Globus pallidus (tissue), 1 donor: Measurements from ENCODE around the gene UQCC2.

Experiments used
- DNase-seq: peaks from one replicate; pipeline ENCODE4 v3.0.0-alpha.2; 2015; ENCODE audit warnings: low spot score

The UQCC2 gene

DNA sequence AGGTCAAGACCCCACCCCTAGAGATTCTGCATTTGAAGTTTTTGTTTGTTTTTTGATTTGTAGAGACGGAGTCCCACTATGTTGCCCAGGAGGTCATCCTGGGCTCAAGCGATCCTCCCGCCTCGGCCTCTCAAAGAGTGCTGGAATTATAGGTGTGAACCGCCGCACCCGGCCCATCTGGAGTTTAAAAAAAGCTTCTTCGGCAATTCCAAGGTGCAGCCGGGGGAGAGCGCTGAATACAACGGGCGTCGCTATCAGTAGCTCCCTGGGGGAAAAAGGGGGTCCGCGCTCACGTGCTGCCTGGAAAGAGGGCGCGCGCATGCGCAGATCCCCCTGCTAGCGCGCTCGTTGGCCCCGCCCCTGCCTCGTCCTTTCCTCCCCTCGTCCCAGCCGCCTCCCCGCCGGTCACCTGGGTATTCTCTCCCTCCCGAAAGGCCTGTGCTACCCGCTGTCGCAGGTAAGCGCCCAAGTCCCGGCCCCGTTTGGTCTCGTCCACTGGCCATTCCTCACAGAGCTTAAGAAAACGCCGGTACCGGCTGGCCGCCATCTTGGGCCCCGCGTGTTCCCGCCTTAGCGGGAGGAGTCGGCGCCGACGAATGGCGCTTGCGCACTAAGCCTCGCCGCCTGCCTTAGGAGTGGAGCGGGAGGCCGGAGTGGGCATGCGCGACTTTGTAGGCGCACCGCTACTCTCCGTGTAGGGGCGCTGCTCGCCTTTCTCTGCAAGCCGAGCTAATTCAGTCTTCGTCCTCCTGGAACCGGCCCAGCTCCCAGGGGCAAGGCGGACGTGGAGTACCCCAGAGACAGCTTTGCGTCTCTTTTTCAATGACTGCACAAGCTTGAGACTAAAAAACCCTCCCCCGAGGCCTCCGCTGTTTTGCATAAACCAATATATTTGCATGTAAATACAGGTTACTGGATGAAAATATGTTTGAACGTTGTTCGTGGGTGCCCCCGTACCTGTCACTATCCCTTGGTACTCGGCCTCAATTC, at the start of gene UQCC2:
Gene UQCC2, minus strand, starts transcription at position 561 of the 990 bp plus-strand sequence. Its CDS starts 14 bp downstream, at position 547.
- DNase-seq: peak; percentile 96

DNA sequence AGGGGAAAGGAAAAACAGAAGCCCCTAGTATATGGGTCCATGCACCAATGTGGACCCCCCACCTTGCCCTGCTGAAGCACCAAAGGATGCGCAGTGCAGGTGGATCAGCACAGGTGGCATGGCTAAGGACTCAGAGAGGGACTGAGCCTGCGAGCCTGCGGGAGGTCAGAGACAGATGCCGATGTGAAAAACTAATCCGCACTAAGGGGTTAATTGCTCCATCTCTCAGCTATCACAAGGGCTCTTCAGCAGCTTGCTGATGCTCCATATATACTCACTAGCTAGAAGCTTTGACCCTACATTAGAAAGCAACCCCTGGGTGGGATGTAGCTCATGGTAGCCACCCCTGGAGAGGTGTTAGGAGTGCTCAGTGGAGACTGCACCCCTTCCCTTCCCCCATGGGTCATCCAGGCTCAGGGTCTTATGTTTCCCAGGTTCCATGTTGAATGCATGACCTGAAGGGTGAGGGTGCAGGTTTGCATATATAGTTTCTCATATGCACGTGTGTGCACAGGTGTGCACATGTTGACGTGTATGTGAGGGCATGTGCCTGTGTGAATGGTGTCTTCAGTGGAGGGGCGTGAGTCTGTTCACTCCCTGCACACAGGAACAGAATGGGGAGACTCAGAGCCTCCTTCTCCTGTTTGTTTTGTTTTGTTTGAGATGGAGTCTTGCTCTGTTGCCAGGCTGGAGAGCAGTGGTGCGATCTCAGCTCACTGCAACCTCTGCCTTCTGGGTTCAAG, 48.6 kb upstream of the UQCC2 start:
- DNase-seq: no peak

DNA sequence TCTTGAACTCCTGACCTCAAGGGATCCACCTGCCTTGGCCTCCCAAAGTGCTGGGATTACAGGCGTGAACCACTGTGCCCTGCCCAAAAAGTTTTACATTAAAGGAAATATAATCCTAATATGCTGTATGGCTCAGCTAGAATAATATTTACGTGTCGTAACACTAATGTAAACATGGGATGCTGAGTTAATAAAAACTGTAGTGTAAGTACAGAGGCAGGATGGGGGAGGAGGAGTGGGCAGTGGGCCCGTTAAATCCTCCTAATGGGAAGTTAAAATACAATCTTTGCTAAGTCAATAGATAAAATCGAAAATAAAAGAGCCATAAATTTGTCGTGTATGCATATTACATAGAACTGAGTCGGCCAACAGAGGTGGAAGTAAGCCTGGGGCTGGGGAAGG, 47.3 kb upstream of the UQCC2 start:
- no peak for DNase-seq

DNA sequence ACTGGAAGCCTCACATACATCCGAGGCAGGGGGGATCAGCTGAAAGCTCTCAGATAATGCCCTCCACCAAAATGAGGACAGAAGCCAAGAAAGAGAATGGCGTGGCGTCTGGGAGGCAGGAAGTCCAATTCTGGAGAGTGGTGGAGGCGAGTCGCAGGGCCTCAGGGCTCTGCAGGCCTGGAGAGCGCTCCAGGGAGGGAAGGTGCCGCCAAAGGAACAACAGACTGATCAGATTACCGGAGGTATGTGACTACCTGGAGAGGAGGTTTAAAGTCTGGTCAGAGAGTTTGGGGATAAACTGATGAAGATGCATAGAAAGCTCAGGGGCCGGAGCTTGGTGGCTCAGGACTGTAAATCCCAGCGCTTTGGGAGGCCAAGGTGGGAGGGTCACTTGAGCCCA, 46.4 kb upstream of the UQCC2 start:
- no peak for DNase-seq

DNA sequence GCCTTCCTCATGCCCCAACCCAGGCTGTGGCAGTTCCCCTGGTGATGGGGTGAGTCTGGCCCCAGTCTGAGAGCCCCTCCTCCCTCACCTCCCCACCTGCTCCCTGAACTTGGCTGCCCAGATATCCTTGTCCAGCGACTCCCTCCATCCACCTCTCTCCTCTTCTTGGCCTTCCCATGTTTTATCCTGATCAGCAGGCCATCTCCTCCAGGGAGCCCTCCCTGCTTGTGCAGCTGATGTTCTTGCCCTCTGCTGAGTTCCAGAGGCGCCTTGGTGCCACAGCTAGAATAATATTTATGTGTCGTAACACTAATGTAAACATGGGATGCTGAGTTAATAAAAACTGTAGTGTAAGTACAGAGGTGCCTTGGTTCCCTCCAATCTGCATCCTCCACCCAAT, 45.6 kb upstream of the UQCC2 start:
- DNase-seq: no peak

DNA sequence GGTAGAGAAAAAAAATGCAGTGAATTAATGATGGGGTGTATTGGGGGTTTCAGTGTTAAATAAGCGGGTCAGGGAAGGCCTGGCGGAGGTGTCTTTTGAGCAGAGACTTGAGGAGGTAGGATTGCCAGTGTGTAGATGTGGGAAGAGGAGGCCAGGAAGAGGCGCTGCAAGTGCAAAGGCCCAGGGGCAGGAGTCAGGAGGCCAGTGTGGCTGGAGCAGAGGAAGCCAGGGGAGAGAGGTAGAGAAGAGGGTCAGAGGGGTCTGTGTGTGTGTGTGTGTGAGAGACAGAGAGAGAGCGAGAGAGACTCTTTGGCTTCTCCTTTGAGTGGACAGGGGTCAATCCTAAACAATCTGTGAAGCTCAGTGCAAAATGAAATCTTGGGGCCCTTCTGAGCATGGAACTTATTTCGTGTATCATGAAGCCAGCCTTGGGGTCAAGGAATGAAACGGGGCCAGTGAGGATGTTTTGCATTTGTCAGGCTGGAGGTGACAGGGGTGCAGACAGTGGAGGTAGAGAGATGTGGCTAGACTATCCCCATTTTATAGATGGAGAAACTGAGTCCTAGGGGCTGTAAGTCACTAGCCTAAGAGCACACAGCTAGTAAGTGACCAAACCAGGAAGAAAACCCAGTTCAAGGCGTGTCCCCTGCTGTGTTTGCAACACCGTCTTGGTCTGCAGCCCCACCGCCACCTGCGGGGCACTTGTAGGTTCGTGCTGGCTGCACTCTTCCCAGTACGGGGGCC, 44.9 kb upstream of the UQCC2 start:
- no peak for DNase-seq

DNA sequence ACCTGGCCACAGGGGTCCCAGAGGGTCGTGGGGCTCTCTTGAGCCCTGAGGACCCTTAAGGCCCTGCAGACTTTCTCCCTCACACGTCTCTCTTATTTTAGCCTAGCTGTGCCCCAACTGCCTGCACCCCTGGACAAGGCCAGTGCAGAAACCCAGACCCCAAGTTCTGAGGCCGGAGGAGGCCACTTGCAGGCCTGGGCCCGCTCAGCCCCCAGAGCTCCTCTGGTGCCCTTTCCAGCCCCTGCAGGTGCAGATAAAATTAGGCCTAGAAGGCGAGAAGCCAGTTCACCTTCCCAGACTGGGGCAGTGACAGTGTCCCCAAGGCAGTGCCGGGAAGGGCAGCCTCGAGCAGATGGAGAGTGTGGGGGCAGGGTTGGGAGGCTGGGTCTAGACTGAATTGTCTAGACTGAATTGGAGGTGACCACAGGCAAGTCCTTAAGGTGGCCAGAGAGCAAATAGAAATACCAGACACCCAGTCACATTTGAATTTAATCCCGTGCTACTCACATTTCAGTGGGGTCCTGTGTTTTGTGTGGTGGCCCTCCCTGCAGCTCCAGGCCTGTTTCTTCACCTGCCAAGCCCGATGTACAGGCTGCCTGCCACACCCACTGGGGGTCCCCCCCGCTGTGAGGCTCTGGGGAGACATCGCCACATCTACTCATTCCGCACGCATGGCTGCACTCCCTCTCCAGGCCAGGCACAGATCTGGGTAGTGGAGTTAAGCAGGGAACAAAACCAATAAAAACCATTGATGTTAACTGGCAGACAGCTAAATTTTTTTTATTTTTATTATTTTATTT, 43.8 kb upstream of the UQCC2 start:
- no peak for DNase-seq

DNA sequence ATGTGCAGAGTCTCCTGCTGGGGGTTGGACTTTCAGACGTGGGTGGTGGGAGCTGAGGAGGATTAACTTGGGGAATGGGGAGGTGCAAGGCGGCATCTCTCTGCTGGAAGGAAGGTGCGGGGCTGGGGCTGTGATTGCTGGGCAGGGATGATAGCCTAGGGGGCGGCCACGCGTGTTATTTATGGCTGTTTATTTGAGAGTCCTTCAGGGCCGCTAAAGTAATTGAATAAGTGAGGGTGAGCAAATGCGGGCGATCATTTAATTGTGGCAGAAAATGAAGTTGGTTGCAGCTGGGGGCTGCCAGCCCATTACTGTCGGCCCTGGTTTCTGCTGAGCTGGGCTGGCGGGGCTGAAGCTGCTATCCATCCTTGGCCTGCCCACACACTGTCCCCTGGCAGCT, 42.7 kb upstream of the UQCC2 start:
- no peak for DNase-seq

DNA sequence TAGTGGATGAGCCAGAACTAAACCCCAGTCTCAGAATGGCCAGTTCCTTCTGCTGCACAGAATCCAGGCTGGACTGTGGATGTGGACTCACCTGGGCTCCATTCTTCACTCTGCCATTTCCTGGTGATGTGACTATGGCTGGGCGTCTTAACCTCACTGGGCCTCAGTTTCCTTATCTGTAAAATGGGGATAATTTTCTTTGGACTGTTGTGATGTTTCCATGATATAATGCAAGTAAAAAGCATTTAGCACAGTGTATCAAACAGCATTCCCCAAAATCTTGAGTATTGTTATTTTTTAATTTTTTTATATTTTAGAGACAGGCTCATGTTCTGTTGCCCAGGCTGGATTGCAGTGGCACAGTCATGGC, 41.1 kb upstream of the UQCC2 start:
- DNase-seq: no peak

DNA sequence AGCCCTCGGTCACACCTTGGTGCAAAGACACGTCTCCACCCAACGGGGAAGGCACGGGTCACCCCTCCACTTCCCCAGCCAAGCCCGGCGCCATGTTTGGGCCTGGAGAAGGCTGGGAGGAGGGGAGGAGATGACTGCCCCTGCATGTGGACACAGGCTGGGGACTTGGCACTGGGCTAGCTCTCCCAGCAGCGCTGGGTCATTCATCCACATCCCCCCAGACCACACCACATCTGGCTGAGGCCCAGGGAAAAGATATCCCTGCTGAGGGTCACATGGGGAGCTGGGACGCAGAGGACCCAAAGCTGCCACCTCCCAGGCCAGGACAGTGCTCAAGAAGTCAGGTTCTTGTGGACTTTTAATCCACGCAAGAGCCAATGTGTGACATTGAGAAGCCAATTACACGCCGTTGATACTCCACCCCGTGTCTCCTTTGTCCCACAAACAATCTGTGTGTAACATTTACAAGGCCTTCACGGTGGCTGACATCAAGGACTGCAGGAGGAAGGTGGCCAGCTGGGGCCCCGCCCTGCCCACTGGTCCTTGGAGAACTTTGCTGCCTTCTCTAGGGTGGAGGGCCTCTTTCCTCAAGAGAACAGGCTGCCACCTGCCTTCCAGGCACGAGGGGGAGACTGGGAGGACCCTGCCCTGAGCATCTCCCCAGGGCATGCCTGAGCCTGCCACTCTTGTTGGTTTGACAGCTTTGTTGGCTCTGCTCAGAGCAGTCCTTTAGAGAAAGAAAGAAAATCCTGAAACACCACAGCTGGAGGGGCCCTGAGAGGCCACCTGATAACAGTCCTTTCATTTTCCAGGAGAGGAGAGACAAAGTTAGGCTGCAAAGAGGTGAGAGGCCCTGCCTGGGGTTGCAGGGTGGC, 40.5 kb upstream of the UQCC2 start:
- DNase-seq: no peak

DNA sequence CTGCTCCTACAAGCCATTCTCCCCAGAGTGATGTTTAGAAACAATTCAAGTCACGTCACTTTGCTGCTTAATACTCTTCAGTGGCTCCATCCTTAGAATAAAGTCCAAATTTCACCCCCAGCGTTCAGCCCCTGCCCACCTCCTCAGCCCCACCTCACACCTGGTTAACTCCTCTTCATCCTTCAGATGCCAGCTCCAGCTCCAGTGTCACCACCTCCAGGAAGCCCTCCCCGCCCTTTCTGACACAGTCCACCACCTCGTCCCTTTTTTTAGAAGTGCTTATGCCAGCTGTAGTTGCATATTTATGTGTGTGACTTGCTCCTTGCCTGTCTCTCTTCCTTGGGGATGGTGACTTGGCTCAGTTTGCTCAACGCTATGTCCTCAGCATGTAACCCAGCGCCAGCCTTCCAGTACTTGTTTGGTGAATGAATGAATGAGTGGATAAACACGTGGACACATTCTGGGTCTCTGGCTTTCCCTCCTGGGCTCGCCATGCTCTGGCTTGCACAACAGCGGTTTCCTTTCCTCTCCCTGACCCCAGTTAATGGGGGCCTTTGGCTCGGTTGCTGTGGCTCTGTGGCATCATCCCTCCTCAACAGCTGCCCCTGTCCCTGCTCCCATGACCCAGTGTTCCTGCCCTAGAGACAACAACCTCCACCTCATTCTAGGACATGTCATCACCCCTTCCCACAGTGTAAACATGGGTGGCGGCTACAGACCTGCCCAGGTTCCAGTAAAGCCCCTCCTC, 38.9 kb upstream of the UQCC2 start:
- DNase-seq: no peak

DNA sequence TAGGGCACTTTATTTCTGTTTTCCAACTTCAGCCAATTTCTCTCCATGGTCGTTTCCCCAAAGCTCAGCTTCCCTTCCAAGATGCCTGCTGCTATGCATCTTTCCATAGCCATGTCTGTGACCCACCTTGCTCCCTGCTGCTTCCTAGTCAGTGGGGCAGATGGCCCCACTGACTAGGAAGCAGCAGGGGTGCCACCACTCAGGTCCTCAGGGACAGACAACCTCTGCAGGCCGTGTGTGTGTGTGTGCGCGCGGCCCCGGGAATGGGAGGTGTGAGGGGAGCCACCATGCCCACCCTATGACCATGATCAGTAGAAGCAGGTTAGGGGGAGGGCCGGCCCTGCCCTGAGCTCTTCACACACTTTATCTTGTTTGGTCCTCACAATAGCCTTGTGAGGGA, 37.9 kb upstream of the UQCC2 start:
- no peak for DNase-seq

DNA sequence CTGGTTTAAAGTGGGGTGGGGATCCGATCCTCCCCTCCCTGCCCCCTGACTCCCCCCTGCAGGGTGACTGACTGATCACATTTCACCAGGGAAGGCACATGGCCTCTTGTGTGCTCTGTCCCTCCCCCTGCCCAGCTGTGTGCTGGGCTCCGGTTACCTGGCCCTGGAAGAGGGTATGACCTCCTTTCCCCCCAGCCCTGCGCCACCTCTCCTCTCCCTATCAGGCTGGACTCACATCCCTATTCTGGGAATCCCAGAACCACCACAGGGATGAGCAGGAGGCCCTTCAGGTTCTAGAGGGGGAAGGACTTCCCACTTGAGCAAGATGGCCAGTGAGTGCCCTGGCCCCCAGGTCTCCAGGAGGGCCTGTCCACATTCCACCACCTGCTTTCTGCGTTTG, 37.3 kb upstream of the UQCC2 start:
- no peak for DNase-seq

DNA sequence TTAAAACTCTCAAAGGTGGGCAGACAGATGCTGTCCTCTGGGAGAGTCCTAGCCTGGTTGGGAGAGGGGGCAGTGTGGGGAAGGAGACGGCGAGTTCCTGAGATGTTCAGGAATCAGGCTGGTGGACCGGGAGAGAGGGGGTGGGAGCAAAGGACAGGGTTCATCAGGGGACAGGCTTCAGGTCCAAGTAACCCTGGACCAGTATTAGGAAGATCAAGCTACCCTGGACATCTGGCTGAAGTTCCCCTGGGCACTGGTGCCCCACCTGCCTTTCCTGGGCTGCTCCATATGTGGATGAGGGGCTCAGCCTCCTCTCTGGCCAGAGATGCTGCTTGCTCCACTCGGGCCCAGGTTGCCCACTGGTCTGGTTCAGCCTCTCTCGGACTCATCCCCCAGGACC, 36.3 kb upstream of the UQCC2 start:
- no peak for DNase-seq

DNA sequence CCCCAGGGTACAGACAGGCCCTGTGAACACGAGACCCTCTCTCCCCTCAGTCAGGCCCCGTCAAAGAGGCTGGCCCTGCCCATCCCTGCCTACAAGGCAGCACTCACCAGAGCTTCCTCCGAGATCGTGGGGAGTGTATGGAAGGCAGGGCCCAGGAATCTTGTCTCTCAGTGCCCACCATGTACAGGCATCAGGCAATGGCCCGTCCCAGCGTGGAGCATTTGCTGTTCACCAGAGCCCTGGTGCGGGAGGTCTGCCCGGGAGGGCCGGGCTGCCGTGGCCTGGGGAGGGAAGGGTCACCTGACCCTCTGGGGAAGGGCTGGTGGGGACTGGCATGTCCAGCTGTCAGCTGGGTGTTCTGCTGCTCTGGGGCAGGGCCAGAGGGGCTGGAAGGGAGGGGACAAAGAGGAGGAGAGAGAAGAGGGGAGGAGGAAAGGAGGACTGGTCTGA, 35.2 kb upstream of the UQCC2 start, which contains the start of gene IP6K3:
Gene IP6K3, minus strand, starts transcription at position 255 of the 450 bp plus-strand sequence. CDS start 11,429 bp downstream, outside the sequence.
- DNase-seq: peak; percentile 94

DNA sequence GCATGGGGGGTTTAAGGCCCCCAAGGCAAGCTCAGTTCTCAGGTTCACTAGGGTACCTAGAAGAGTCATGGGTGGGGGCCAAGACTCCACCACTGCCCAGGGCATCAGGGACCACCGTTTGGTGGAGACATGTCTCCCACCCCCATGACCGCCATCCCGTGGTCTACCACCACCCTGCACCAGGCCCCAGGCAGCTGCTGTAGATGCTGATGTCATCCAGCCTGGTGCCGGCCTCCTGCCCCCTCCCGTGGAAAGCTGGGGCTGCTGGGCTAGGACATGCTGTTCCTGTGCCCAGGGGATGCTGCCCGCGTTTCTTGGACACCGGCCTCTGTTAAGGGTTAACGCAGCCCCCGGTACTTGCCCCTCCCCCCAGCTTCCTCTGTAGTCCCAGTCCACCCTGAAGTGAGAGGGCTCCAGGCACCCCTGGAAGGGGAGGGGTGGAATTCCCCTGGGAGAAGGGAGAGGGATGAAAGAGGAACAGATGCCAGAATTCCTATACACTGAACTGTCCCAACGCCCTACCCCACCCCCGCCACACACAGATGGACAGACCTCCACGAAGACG, 34.6 kb upstream of the UQCC2 start:
- DNase-seq: peak; percentile 87

DNA sequence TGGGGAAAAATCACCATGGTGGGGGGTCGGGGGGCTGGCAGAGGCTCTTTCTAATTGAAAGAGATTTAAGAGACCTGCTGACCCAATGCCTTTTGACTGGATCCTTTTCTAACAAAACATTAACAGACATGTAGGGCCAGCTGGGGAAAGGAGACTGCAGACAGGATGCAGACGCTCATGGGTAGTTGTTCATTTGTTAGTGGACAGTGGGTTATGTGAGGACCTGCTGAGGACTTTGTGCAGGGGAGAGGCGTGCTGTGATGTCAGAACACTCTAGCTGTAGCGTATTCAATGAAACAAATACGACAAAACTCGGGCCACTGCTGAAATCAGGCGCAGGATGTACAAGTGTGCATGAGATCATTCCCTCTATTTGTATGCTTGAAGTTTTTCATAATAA, 34.0 kb upstream of the UQCC2 start:
- peak; percentile 38 for DNase-seq

DNA sequence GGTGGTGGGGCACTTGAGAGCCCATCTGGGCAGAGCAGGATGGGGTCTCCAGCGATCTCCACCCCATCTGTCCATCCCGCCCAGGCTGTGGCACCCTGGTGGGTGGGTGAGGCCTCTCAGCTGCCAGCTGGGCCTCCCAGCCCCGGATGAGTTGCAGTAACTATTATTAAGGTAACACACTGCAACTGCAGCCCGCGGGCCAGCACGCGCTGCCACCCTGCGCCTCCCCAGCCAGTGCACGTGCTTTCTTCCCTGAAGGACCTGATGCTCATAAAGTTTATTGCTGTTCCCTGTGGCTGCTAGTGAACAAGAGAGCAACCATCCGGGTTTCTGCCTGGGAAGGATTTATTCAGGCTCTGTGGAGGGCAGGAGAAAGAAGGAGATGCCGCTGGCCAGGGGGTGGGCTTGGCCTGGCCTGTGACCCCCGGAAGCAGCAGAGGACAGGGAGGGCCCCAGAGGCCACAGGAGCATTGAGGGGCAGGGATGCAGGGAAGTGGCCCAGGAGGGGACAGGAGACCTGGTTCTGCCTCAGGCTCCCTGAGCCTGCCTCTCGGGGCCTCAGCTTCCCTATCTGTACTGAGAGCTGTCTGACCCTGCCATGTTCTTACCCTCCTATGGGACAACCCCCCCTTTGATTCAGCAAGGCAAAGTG, 33.5 kb upstream of the UQCC2 start:
- no peak for DNase-seq
